SK-N-SH (cell line): ENCODE data around the gene TBX4. TPM values are rescaled to one million over a fixed set of nuclear protein-coding genes. Genes with fewer than 3 reads are reported as not detected.

Source experiments
- CTCF ChIA-PET: fragments of 300-600, 350-600 bp; formaldehyde crosslinking; extraction: SDS; loops from one replicate; lab custom pipeline; 2021; lab: Yijun Ruan, JAX
- POLR2A ChIA-PET: fragments of 350-600 bp; sonication (Branson Sonifier 250); formaldehyde crosslinking; extraction: SDS; loops from one replicate; lab custom pipeline; 2020; ENCODE audit warnings: antibody characterized with exemption, inconsistent platforms; lab: Yijun Ruan, JAX
- DNase-seq: peaks from one replicate; pipeline ENCODE4 v3.0.0; 2012
- H2AFZ ChIP-seq: fragments of 200-600 bp; sonication (generic); 2 replicates; pipeline ENCODE4 v1.8.1; 2016; ENCODE audit warnings: antibody characterized with exemption, mild to moderate bottlenecking, low read depth
- H3F3A ChIP-seq: fragments of 200-600 bp; sonication (generic); replicated peaks from 2 replicates; pipeline ENCODE3; 2016; ENCODE audit warnings: antibody characterized with exemption, mild to moderate bottlenecking; ENCODE audit not compliant: insufficient read depth
- H3K27ac ChIP-seq, 2 experiments: fragments of 200-500 bp in 1 of 2; fragments of 200-600 bp in 1 of 2; sonication (Bioruptor generic) in 1 of 2; sonication (generic), shearing (Covaris generic) in 1 of 2; 2 replicates each; pipeline versions ENCODE4 v1.5.1 to v1.6.1; 2014 to 2016; ENCODE audit warnings: low read depth in 2 of 2, inconsistent platforms in 1 of 2, low read length in 1 of 2, mild to moderate bottlenecking in 1 of 2, mixed read lengths in 1 of 2
- H3K27me3 ChIP-seq: fragments of 200-600 bp; sonication (generic), shearing (Covaris generic); 2 replicates; pipeline ENCODE4 v1.6.1; 2016; ENCODE audit warnings: mixed run types; ENCODE audit not compliant: insufficient read depth
- H3K36me3 ChIP-seq, 2 experiments: fragments of 200-500 bp in 1 of 2; fragments of 200-600 bp in 1 of 2; sonication (Bioruptor generic) in 1 of 2; sonication (generic) in 1 of 2; replicated peaks in 1 of 2; 2 replicates each; pipeline versions ENCODE3 to v1.5.1; 2014 to 2016; ENCODE audit warnings: low read length in 1 of 2, mild to moderate bottlenecking in 1 of 2; ENCODE audit not compliant: insufficient read depth in 2 of 2, control insufficient read depth in 1 of 2
- H3K4me1 ChIP-seq, 2 experiments: fragments of 200-500 bp in 1 of 2; fragments of 200-600 bp in 1 of 2; sonication (Bioruptor generic) in 1 of 2; sonication (generic), shearing (Covaris generic) in 1 of 2; 2 replicates each; pipeline versions ENCODE4 v1.5.1 to v1.6.1; 2014 to 2016; ENCODE audit warnings: low read depth in 1 of 2, low read length in 1 of 2, mixed run types in 1 of 2; ENCODE audit not compliant: insufficient read depth in 2 of 2, control insufficient read depth in 1 of 2
- H3K4me2 ChIP-seq: fragments of 200-600 bp; sonication (generic), shearing (Covaris generic); 2 replicates; pipeline ENCODE4 v1.6.1; 2017; ENCODE audit warnings: mixed run types
- H3K4me3 ChIP-seq, 2 experiments: fragments of 200-500 bp in 1 of 2; fragments of 200-600 bp in 1 of 2; sonication (Bioruptor generic) in 1 of 2; sonication (generic), shearing (Covaris generic) in 1 of 2; 2 replicates each; pipeline versions ENCODE4 v1.5.1 to v1.8.1; 2014 to 2016; ENCODE audit warnings: low read depth in 2 of 2, inconsistent platforms in 1 of 2, low read length in 1 of 2, mild to moderate bottlenecking in 1 of 2, mixed read lengths in 1 of 2, moderate library complexity in 1 of 2
- H3K79me2 ChIP-seq: fragments of 200-600 bp; sonication (generic); 2 replicates; pipeline ENCODE4 v1.8.1; 2017; ENCODE audit warnings: mild to moderate bottlenecking; ENCODE audit not compliant: insufficient read depth
- H3K9ac ChIP-seq: fragments of 200-600 bp; sonication (generic); 2 replicates; pipeline ENCODE4 v1.6.1; 2017; ENCODE audit warnings: mixed run types
- H3K9me2 ChIP-seq: fragments of 200-600 bp; sonication (generic); 2 replicates; pipeline ENCODE4 v1.6.1; 2017; ENCODE audit warnings: mixed run types
- H3K9me3 ChIP-seq: fragments of 200-600 bp; sonication (generic); 2 replicates; pipeline ENCODE4 v1.6.1; 2017; ENCODE audit warnings: mixed run types, mild to moderate bottlenecking, moderate library complexity
- H4K20me1 ChIP-seq: fragments of 200-600 bp; sonication (generic); 2 replicates; pipeline ENCODE4 v1.6.1; 2017; ENCODE audit warnings: mild to moderate bottlenecking, mixed run types; ENCODE audit not compliant: insufficient read depth
- CTCF ChIP-seq: fragments of 200-600 bp; sonication (generic); IDR thresholded peaks from 2 replicates; pipeline ENCODE4 v1.6.1; 2017; ENCODE audit warnings: antibody characterized with exemption, mild to moderate bottlenecking, moderate library complexity
- EP300 ChIP-seq, 2 experiments: IDR thresholded peaks; 2 replicates each; pipeline versions ENCODE4 v1.4.0 to v1.6.1; 2012; ENCODE audit warnings: borderline replicate concordance in 1 of 2, low read depth in 1 of 2, low read length in 1 of 2
- GABPA ChIP-seq: IDR thresholded peaks from 2 replicates; pipeline ENCODE4 v1.4.0; 2012; ENCODE audit warnings: low read depth, mild to moderate bottlenecking
- GATA2 ChIP-seq: sonication (generic); formaldehyde crosslinking; IDR thresholded peaks from 2 replicates; pipeline ENCODE4 v1.5.0; 2020; ENCODE audit warnings: mild to moderate bottlenecking, missing genetic modification reagents
- IRF3 ChIP-seq: fragments of 150-350 bp; IDR thresholded peaks from 2 replicates; pipeline ENCODE4 v1.6.1; 2016; ENCODE audit warnings: mild to moderate bottlenecking, low read depth, low read length
- MEF2A ChIP-seq: IDR thresholded peaks from 2 replicates; pipeline ENCODE4 v1.4.0; 2012; ENCODE audit warnings: low read depth, borderline replicate concordance
- MXI1 ChIP-seq: IDR thresholded peaks from 2 replicates; pipeline ENCODE4 v1.6.1; 2012; ENCODE audit warnings: mild to moderate bottlenecking, low read depth, low read length, improper control_type of control experiment
- PBX3 ChIP-seq: IDR thresholded peaks from 2 replicates; pipeline ENCODE4; 2012
- POLR2AphosphoS5 ChIP-seq: IDR thresholded peaks from 2 replicates; pipeline ENCODE4 v1.6.1; 2012; ENCODE audit warnings: low read depth, low read length
- RAD21 ChIP-seq: IDR thresholded peaks from 2 replicates; pipeline ENCODE4 v1.6.1; 2012; ENCODE audit warnings: mild to moderate bottlenecking, low read length
- RCOR1 ChIP-seq: fragments of 150-350 bp; IDR thresholded peaks from 2 replicates; pipeline ENCODE4 v1.6.1; 2017; ENCODE audit warnings: antibody characterized with exemption, low read length
- RFX5 ChIP-seq: IDR thresholded peaks from 2 replicates; pipeline ENCODE4 v1.6.1; 2012; ENCODE audit warnings: mild to moderate bottlenecking, improper control_type of control experiment, low read length
- SMC3 ChIP-seq: IDR thresholded peaks from 2 replicates; pipeline ENCODE4 v1.6.1; 2012; ENCODE audit warnings: low read depth, low read length, improper control_type of control experiment
- USF1 ChIP-seq: IDR thresholded peaks from 2 replicates; pipeline ENCODE4 v1.4.0; 2012; ENCODE audit warnings: low read depth, borderline replicate concordance
- WGBS: methylation state at CpG from one replicate; pipeline ENCODE4 v1.1.6; 2017; ENCODE audit warnings: low lambda C conversion rate; 5-methylcytosine and 5-hydroxymethylcytosine counted together
- polyA plus RNA-seq, 3 experiments: library from polyadenylated mRNA; depleted of rRNA; stranded (reverse); fragments of >200 nt; gene quantifications; 2 replicates each; pipeline ENCODE4 v1.2.3, GENCODE V29; 2012

TBX4 gene
- polyA plus RNA-seq, 1 of the 3 experiments (the other 2 are of a cell fraction) = 0.02 TPM

GRCh38 chr17:61496957-61497653, 44.9 kb downstream of the TBX4 start:
- H3K9ac ChIP-seq = no peak overlapping the region
- TF ChIP-seq USF1 = no peak
- TF ChIP-seq PBX3 = no peak
- TF ChIP-seq RFX5 = no peak
- TF ChIP-seq EP300 (IDR thresholded peaks at IDR 0.05; ENCODE audit: borderline replicate concordance in 1 of 2, low read depth in 1 of 2, low read length in 1 of 2) = no peak
- TF ChIP-seq POLR2AphosphoS5 = no peak
- no peak for TF ChIP-seq GATA2 (CRISPR knock-in tag)
- no peak for TF ChIP-seq CTCF
- no peak for TF ChIP-seq MEF2A
- no peak for TF ChIP-seq GABPA
- no peak for TF ChIP-seq RAD21
- no peak for TF ChIP-seq RCOR1
- TF ChIP-seq IRF3 = no peak
- no peak for TF ChIP-seq MXI1
- TF ChIP-seq SMC3 = no peak
- H3K9me3 ChIP-seq = no peaks in the 10 kb centered on the region
- no peak overlapping the region for H3K27ac ChIP-seq
- WGBS = 81% methylated on average over 9 of the region's 9 CpGs
- H3K27me3 ChIP-seq = no peaks in the 10 kb centered on the region
- H3K9me2 ChIP-seq = no peaks in the 10 kb centered on the region
- ChIA-PET POLR2A (no interaction called here), CTCF (interaction anchor here (0.7 to 2.0 kb wide), 13 partner anchors 9 to 563 kb away, joined by 3 to 10 read pairs (median 3); no protein-coding TSS in a partner anchor)
- no peak overlapping the region for H3K4me2 ChIP-seq
- H3K4me3 ChIP-seq = no peak overlapping the region
- DNase-seq = no peak
- H3K79me2 ChIP-seq = no peaks in the 10 kb centered on the region
- H4K20me1 ChIP-seq = no peaks in the 10 kb centered on the region
- no peak overlapping the region for H2AFZ ChIP-seq
- H3K4me1 ChIP-seq = peaks cover 4 to 16% of the 10 kb centered on the region in 2 experiments; a peak in 2 of 4 replicates
- no peaks in the 10 kb centered on the region for H3F3A ChIP-seq
- no peaks in the 10 kb centered on the region for H3K36me3 ChIP-seq
